Naive B cell (primary cell): Measurements from ENCODE around the gene NR1H2. TPM values are rescaled to one million over a fixed set of nuclear protein-coding genes. Genes with fewer than 3 reads are reported as not detected.
"Not testable (repeated sequence)": the region's sequence is repeated elsewhere in the genome, so short reads cannot be mapped to it uniquely, and the experiment has no call there.

Experiments used
- ATAC-seq, 2 donors: fragments of 150-1000 bp; cut with Tn5 transposase; 2 replicates each; pipeline ENCODE4 v1.10.0; 2021; ENCODE audit warnings: low read depth in 2 of 2, mild to moderate bottlenecking in 2 of 2, moderate library complexity in 2 of 2
- DNase-seq: peaks from one replicate; pipeline ENCODE4 v3.0.0; 2022
- H3K27ac Mint-ChIP-seq, 6 donors: one replicate each; pipeline ENCODE4 v1.8.0; 2020 to 2022; ENCODE audit warnings: mild to moderate bottlenecking in 6 of 6, mixed read lengths in 6 of 6, moderate library complexity in 5 of 6, inconsistent platforms in 2 of 6
- H3K27me3 Mint-ChIP-seq, 3 donors: one replicate each; pipeline ENCODE4 v1.8.0; 2021 to 2022; ENCODE audit warnings: mixed read lengths in 3 of 3, mild to moderate bottlenecking in 1 of 3
- H3K36me3 Mint-ChIP-seq, 2 donors: one replicate each; pipeline ENCODE4 v1.8.0; 2020 to 2022; ENCODE audit warnings: mixed read lengths in 2 of 2, inconsistent platforms in 1 of 2, mild to moderate bottlenecking in 1 of 2
- H3K4me1 Mint-ChIP-seq, 3 donors: one replicate each; pipeline ENCODE4 v1.8.0; 2020 to 2022; ENCODE audit warnings: mixed read lengths in 3 of 3, inconsistent platforms in 1 of 3, mild to moderate bottlenecking in 1 of 3, moderate library complexity in 1 of 3
- H3K4me3 Mint-ChIP-seq, 8 donors: one replicate each; pipeline ENCODE4 v1.8.0; 2020 to 2022; ENCODE audit warnings: mild to moderate bottlenecking in 8 of 8, mixed read lengths in 8 of 8, moderate library complexity in 8 of 8, inconsistent platforms in 2 of 8
- H3K9me3 Mint-ChIP-seq, 7 donors: one replicate each; pipeline ENCODE4 v1.8.0; 2020 to 2022; ENCODE audit warnings: mixed read lengths in 7 of 7, mild to moderate bottlenecking in 5 of 7, inconsistent platforms in 2 of 7, moderate library complexity in 1 of 7
- polyA plus RNA-seq, 6 donors: library from polyadenylated mRNA; unstranded; fragments of 300-500 nt; fragmentation: Illumina TruSeq; gene quantifications; one replicate each; pipeline ENCODE4 v1.2.3, GENCODE V29; 2021; ENCODE audit warnings: low read depth in 6 of 6

The NR1H2 gene
- polyA plus RNA-seq, 6 donors from 2014 or later, result 70.9 to 115 (median 76.1) TPM

DNA sequence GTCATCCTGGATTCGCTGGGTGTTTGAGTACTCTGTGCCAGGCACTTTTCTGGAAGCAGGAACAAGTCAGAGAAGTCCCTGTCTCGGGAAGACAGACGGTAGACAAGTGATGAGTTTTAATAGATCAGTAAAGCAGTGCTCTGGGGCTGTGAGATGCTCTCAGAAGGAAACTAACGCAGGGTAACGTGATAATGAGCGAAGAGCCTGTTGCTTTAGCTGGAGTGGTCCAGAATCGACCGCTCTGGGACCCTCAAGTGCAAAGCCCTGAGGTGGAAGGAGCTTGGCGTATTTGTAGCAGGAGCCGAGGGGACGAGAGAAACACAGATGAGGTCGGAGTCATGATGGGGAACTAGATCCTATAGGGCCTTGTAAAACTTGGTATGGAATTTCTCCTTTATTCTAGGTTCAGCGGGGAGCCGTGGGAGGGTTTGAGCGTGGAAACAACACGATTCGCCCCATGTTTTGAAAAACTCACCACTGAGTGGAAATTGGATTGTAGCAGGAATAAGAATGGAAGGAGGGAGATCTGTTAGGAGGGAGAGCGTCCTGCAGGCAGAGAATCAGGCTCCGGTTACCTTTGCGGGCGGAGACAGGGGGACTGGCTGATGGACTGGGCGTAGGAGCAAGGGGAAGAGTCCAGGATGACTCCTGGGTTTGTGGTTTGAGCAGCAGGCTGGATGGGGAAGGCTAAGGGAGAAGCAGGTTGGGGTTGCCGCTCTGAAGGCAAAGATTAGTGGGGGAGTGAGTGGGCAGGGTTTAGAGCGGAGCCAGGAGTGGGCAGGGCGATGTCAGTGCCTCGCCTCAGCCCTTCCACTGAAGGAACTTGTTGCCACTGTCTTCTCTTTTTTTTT lies 8.7 kb downstream of the NR1H2 start:
- ATAC-seq (no peak), DNase-seq (no peak)
- H3K4me3 Mint-ChIP-seq, result peak overlapping the region; percentile 84 to 98 (median 97)
- peaks cover 31 to 41% (median 34%) of the 10 kb centered on the region in 3 donors for H3K4me1 Mint-ChIP-seq
- H3K27ac Mint-ChIP-seq, result peak overlapping the region; percentile 53 to 98 (median 94)
- H3K27me3 Mint-ChIP-seq, result no peaks in the 10 kb centered on the region
- H3K9me3 Mint-ChIP-seq, result peaks cover 0 to 1% (median 0%) of the 10 kb centered on the region in 7 donors
- H3K36me3 Mint-ChIP-seq, result peaks cover 6 to 11% of the 10 kb centered on the region in 2 donors

DNA sequence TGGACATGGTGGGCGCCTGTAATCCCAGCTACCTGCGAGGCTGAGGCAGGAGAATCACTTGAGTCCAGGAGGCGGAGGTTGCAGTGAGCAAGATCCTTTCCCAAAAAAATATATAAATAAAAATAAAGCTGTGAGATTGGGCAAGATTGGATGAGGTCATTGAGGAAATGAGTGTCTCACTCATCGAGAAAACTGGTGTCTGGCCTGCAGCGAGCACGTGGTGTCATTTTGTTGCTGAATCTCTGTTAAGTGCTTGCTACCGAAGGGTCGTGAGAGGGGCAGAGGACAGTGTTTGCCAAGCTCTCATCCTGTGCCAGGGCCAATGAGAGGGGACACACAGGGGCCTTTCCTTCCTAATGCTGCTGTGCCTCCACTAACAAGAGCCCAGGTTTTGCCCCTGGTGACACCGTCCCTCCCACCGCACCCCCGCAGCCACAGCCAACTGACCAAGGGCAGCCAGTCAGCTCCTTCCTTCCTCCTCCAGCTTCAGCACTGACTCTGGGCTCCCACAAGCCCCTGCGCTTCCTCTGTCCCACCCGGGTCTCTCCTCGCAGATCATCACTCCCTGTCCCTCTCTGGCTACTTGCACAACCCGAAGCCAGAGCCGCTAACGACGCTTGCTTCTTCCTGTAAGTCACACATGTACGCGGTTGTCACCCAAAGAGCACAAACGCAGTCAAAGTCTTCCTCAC lies 11.1 kb downstream of the NR1H2 start:
- H3K27me3 Mint-ChIP-seq, result no peaks in the 10 kb centered on the region
- peaks cover 26 to 32% (median 29%) of the 10 kb centered on the region in 3 donors for H3K4me1 Mint-ChIP-seq
- H3K9me3 Mint-ChIP-seq, result peaks cover 0 to 1% (median 0%) of the 10 kb centered on the region in 7 donors
- peak overlapping the region in 2 of 8 donors; percentile 46 to 76 for H3K4me3 Mint-ChIP-seq
- peaks cover 0 to 4% of the 10 kb centered on the region in 2 donors for H3K36me3 Mint-ChIP-seq
- H3K27ac Mint-ChIP-seq, result peak overlapping the region in 1 of 6 donors; percentile 61
- DNase-seq (no peak), ATAC-seq (no peak)

DNA sequence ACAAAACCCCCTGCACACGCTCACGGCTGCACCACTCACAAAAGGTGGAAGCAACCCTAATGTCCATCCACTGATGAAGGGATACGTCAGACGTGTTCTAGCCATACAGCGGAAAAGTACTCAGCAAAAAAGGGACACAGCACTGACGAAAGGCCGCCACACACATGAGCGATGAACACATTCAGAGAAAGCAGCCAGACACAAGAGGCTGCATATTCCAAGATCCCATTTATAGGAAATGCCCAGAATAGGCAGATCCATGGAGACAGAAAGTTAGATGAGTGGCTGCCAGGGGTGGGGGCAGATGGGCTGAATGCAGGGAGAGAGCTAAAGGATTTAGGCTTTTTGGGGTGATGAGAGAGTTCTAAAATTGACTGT lies 11.6 kb downstream of the NR1H2 start:
- H3K27ac Mint-ChIP-seq, result peak overlapping the region in 2 of 6 donors; percentile 8 to 34
- H3K9me3 Mint-ChIP-seq, result peaks cover 0 to 1% (median 0%) of the 10 kb centered on the region in 7 donors
- peak overlapping the region in 2 of 8 donors; percentile 46 to 76 for H3K4me3 Mint-ChIP-seq

DNA sequence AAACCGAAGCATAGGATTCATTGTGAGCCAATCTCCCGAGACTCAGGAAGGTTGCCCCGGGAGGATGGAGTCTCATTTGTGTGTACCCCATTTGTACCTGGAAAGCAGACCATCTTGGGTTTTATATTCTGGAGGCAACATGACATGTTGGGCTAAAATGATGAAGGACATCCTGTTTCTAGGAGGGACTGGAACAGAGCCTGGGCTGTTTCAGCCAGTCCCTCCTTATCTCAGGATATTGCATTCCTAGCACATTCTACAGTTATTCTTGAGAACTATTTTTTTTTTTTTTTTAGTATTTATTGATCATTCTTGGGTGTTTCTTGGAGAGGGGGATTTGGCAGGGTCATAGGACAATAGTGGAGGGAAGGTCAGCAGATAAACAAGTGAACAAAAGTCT lies 14.0 kb downstream of the NR1H2 start:
- H3K27ac Mint-ChIP-seq, H3K36me3 Mint-ChIP-seq, H3K9me3 Mint-ChIP-seq, H3K4me1 Mint-ChIP-seq, ATAC-seq, H3K4me3 Mint-ChIP-seq, DNase-seq, H3K27me3 Mint-ChIP-seq: not testable (repeated sequence)

More for the DNA sequence above, 11.6 kb downstream of the NR1H2 start:
- Mint-ChIP-seq H3K36me3 (peaks cover 0 to 4% of the 10 kb centered on the region in 2 donors), H3K27me3 (no peaks in the 10 kb centered on the region), H3K4me1 (peaks cover 26 to 31% (median 29%) of the 10 kb centered on the region in 3 donors)
- ATAC-seq, result no peak
- DNase-seq, result no peak

DNA sequence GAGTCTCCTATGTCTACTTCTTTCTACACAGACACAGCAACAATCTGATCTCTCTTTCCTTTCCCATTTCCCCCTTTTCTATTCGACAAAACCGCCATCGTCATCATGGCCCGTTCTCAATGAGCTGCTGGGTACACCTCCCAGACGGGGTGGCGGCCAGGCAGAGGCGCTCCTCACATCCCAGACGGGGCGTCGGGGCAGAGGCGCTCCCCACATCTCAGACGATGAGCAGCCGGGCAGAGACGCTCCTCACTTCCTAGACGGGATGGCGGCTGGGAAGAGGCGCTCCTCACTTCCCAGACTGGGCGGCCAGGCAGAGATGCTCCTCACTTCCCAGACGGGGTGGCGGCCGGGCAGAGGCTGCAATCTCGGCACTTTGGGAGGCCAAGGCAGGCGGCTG lies 14.7 kb downstream of the NR1H2 start:
- not testable (repeated sequence) for H3K27me3 Mint-ChIP-seq, H3K9me3 Mint-ChIP-seq, H3K36me3 Mint-ChIP-seq, ATAC-seq, DNase-seq, H3K4me1 Mint-ChIP-seq, H3K4me3 Mint-ChIP-seq
- H3K27ac Mint-ChIP-seq, result peak overlapping the region in 1 of 6 donors; percentile 74

DNA sequence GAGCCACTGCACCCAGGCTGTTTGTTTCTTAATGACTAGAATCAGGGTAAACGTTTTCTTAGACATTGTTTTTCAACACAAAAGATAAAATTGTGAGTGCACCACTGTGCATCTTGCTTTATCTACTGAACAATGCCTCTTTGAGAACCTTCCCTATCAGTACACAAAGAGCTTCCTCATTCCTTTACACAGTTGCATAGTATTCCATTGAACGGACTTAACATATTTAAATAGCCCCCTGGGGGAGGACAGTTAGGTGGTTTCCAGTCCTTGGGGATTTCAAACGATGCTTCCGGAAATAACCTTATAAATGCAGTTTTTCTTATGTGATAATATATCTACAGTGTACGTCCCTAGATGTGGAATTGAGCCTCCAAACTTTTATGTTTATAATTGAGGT lies 16.5 kb downstream of the NR1H2 start:
- Mint-ChIP-seq H3K36me3 (peaks cover 0 to 8% of the 10 kb centered on the region in 2 donors), H3K27me3 (no peaks in the 10 kb centered on the region), H3K9me3 (no peaks in the 10 kb centered on the region), H3K27ac (no peak overlapping the region), H3K4me1 (peaks cover 1 to 5% (median 2%) of the 10 kb centered on the region in 3 donors), H3K4me3 (no peak overlapping the region)
- ATAC-seq, result no peak
- no peak for DNase-seq

DNA sequence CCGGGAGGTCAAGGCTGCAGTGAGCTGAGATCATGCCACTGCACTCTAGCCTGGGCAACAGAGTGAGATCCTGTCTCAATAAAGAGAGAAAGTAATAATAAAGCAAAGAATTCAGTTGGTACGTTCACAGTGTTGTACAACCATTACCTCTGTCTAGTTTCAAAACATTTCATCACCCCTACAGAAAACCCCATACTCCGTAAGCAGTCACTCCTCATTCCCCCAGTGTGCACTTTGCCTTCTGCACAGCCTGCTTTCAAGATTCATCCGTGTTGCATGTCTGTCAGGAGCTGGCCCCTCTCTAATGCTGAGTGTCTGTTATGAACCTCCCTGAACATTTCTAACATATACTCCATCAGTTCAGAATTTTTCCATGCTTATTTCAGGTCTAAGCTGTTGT lies 17.3 kb downstream of the NR1H2 start:
- H3K4me1 Mint-ChIP-seq, result peaks cover 0 to 7% (median 4%) of the 10 kb centered on the region in 3 donors
- H3K27me3 Mint-ChIP-seq, result no peaks in the 10 kb centered on the region
- no peak for DNase-seq
- H3K36me3 Mint-ChIP-seq, result peaks cover 0 to 10% of the 10 kb centered on the region in 2 donors
- H3K9me3 Mint-ChIP-seq, result no peaks in the 10 kb centered on the region
- no peak for ATAC-seq
- no peak overlapping the region for H3K27ac Mint-ChIP-seq
- H3K4me3 Mint-ChIP-seq, result no peak overlapping the region

DNA sequence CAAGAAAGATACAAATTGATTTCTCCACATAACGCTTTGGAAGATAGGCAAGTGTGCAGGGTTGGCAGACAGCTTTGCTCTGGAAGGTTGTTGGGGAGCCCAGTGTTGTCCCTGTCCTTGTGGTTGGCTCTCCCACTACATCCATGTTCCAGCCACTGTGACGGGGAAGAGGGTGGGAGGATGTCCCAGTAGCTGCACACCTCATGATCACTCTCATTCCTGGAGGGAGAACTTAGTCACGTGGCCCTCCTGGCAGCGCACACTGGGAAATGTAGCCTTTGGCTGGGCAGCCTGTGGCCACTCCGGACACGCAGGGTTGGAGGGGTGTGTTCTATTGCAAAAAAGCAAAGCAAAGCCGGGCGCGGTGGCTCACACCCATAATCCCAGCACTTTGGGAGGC lies 17.8 kb downstream of the NR1H2 start:
- Mint-ChIP-seq H3K36me3 (peaks cover 2 to 10% of the 10 kb centered on the region in 2 donors), H3K9me3 (no peaks in the 10 kb centered on the region), H3K4me3 (no peak overlapping the region), H3K27ac (no peak overlapping the region), H3K4me1 (peaks cover 0 to 8% (median 5%) of the 10 kb centered on the region in 3 donors), H3K27me3 (no peaks in the 10 kb centered on the region)
- ATAC-seq (no peak), DNase-seq (no peak)

DNA sequence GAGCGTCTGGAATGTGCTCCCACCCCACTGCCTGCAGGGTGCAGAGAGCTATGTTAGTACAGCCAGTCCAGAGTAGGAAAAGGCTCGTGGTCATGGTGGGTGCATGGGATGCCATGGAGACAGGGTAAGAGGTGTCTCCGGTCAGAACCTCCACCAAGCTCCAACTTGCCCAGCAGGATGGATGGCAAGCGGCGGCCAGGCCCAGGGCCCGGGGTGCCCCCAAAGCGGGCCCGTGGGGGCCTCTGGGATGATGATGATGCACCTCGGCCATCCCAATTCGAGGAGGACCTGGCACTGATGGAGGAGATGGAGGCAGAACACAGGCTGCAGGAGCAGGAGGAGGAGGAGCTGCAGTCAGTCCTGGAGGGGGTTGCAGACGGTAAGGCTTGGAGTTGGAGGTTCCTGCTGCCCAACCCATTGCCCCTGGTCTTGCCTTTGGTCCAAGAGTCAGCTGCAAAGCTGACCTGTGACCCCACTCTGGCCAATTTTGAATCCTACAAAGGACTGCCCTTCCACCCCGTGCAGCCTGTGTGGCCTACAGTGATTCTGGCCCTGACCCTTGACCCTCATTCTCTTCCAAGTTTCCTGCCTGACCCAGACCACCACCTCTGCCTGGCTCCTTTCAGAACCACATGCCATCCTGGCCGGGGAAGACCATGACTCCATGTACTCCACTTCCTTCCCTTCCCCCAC lies 22.6 kb downstream of the NR1H2 start:
- Mint-ChIP-seq H3K27ac (peak overlapping the region in 1 of 6 donors; percentile 87), H3K9me3 (no peaks in the 10 kb centered on the region), H3K4me3 (peak overlapping the region in 1 of 8 donors; percentile 43), H3K27me3 (no peaks in the 10 kb centered on the region), H3K36me3 (peaks cover 7 to 10% of the 10 kb centered on the region in 2 donors), H3K4me1 (peaks cover 0 to 10% (median 9%) of the 10 kb centered on the region in 3 donors)
- no peak for DNase-seq
- ATAC-seq, result no peak

DNA sequence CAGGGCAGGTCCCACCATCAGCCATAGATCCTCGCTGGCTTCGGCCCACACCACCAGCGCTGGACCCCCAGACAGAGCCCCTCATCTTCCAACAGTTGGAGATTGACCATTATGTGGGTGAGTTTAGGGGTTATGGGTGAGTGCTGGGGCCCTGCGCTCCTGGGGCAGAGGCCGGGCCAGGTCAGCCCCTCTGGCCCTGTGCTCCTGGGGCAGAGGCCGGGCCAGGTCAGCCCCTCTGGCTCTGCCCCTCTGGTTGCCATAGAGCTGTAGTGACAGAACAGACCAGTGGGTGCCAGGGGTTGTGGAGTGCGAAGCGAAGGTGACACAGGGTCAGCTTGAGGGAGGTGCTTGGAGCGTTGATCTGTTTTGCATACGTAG lies 23.1 kb downstream of the NR1H2 start:
- H3K9me3 Mint-ChIP-seq, result no peaks in the 10 kb centered on the region
- no peaks in the 10 kb centered on the region for H3K27me3 Mint-ChIP-seq
- H3K4me3 Mint-ChIP-seq, result peak overlapping the region in 1 of 8 donors; percentile 43
- DNase-seq (no peak), ATAC-seq (no peak)
- H3K4me1 Mint-ChIP-seq, result peaks cover 0 to 10% (median 9%) of the 10 kb centered on the region in 3 donors
- peaks cover 7 to 10% of the 10 kb centered on the region in 2 donors for H3K36me3 Mint-ChIP-seq
- H3K27ac Mint-ChIP-seq, result no peak overlapping the region

DNA sequence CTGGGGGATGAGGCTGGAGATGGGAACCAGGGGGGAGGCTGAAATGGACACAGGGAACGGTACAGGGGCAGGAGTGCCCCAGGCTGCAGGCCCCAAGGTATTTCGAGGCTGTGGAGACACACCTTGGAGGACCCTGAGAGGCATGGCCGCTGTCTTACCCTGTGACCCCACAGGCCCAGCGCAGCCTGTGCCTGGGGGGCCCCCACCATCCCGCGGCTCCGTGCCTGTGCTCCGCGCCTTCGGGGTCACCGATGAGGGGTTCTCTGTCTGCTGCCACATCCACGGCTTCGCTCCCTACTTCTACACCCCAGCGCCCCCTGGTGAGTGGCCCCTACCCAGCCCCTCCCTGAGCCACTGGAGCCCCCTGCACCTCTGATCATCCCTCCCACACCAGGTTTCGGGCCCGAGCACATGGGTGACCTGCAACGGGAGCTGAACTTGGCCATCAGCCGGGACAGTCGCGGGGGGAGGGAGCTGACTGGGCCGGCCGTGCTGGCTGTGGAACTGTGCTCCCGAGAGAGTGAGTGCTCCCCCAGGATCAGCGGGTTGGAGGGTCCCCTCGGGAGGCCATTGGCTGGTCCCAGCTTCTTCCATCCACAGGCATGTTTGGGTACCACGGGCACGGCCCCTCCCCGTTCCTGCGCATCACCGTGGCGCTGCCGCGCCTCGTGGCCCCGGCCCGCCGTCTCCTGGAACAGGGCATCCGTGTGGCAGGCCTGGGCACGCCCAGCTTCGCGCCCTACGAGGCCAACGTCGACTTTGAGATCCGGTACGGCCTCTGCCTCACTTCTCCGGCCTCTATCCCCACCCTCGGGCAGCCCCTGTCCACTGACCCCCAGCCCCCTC lies 25.6 kb downstream of the NR1H2 start:
- DNase-seq, result no peak
- H3K9me3 Mint-ChIP-seq, result no peaks in the 10 kb centered on the region
- H3K27me3 Mint-ChIP-seq, result no peaks in the 10 kb centered on the region
- H3K4me3 Mint-ChIP-seq, result no peak overlapping the region
- ATAC-seq, result no peak
- H3K36me3 Mint-ChIP-seq, result peaks cover 6 to 19% of the 10 kb centered on the region in 2 donors
- peaks cover 0 to 13% (median 8%) of the 10 kb centered on the region in 3 donors for H3K4me1 Mint-ChIP-seq
- no peak overlapping the region for H3K27ac Mint-ChIP-seq

DNA sequence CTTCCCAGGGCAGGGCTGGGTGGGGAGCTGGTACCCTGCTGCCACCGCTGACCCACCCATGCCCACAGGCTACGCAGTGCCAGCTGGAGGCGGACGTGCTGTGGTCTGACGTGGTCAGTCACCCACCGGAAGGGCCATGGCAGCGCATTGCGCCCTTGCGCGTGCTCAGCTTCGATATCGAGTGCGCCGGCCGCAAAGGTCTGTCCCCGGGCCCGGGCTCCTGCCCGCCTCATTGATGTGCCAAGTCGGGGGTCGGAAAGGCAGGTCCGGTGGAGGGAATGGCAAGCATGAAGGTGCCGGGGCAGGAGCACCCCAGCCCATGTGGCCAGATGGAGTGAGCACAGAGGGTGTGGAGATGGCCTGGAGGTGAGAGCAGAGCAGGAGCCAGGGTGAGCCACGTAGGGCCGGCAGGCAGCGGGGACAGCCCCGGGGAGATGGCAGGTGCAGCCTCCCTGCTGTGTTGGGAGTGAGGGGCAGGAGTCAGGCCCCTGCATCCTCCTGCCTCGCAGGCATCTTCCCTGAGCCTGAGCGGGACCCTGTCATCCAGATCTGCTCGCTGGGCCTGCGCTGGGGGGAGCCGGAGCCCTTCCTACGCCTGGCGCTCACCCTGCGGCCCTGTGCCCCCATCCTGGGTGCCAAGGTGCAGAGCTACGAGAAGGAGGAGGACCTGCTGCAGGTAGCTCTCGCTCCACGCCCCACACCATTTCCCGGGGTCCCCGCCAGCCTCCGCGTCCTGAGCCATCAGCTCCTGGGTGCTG lies 26.5 kb downstream of the NR1H2 start:
- H3K27me3 Mint-ChIP-seq, result no peaks in the 10 kb centered on the region
- peaks cover 0 to 12% (median 6%) of the 10 kb centered on the region in 3 donors for H3K4me1 Mint-ChIP-seq
- peaks cover 4 to 19% of the 10 kb centered on the region in 2 donors for H3K36me3 Mint-ChIP-seq
- H3K27ac Mint-ChIP-seq, result peak overlapping the region in 1 of 6 donors; percentile 61
- DNase-seq (no peak), ATAC-seq (no peak)
- H3K4me3 Mint-ChIP-seq, result no peak overlapping the region
- no peaks in the 10 kb centered on the region for H3K9me3 Mint-ChIP-seq
